CD4-positive, alpha-beta T cell (primary cell): Measurements from ENCODE around the gene DDT. TPM values are rescaled to one million over a fixed set of nuclear protein-coding genes. Genes with fewer than 3 reads are reported as not detected.
A peak's percentile ranks its signal among the peaks of the same experiment; 100 is the strongest.
"Not testable (repeated sequence)": the region's sequence is repeated elsewhere in the genome, so short reads cannot be mapped to it uniquely, and the experiment has no call there.

ENCODE experiments used
- ATAC-seq: fragments of 200-7000 bp; cut with Tn5 transposase; one replicate; pipeline ENCODE4 v1.10.0; 2022; ENCODE audit warnings: mild to moderate bottlenecking; ENCODE audit not compliant: poor library complexity
- CTCF ChIA-PET: fragments of 350-600 bp; sonication (Branson Sonifier 250); formaldehyde crosslinking; loops from one replicate; lab custom pipeline; 2021; ENCODE audit warnings: antibody characterized with exemption, inconsistent platforms; lab: Charles Lee
- POLR2A ChIA-PET: fragments of 350-600 bp; sonication (Branson Sonifier 250); formaldehyde crosslinking; loops from one replicate; lab custom pipeline; 2021; ENCODE audit warnings: antibody characterized with exemption, inconsistent platforms; lab: Charles Lee
- DNase-seq, 14 experiments: peaks; one replicate each; pipeline ENCODE4 v3.0.0-alpha.2; 2013 to 2020; ENCODE audit warnings: mixed read lengths in 2 of 14
- H3K27ac ChIP-seq, 2 donors: one replicate each; pipeline versions ENCODE4 v1.5.1 to v1.7.0; 2013; ENCODE audit warnings: low read length in 2 of 2, low read depth in 1 of 2, mild to moderate bottlenecking in 1 of 2
- H3K27me3 ChIP-seq, 2 experiments: 1 replicate in 1 of 2; 2 replicates in 1 of 2; pipeline versions ENCODE4 v1.6.1 to v1.7.0; 2013; ENCODE audit warnings: low read length in 2 of 2, control low read depth in 1 of 2, mild to moderate bottlenecking in 1 of 2, moderate library complexity in 1 of 2; ENCODE audit not compliant: insufficient read depth in 2 of 2, control insufficient read depth in 1 of 2
- H3K36me3 ChIP-seq: one replicate; pipeline ENCODE4 v1.6.1; 2013; ENCODE audit warnings: low read length, control low read depth; ENCODE audit not compliant: insufficient read depth
- H3K4me1 ChIP-seq: one replicate; pipeline ENCODE4 v1.6.1; 2013; ENCODE audit warnings: low read length, control low read depth; ENCODE audit not compliant: insufficient read depth
- H3K4me3 ChIP-seq: one replicate; pipeline ENCODE4 v1.5.1; 2013; ENCODE audit warnings: mild to moderate bottlenecking, low read length, moderate library complexity
- H3K9me3 ChIP-seq, 2 experiments: 1 replicate in 1 of 2; 2 replicates in 1 of 2; pipeline versions ENCODE4 v1.6.1 to v1.7.0; 2013; ENCODE audit warnings: low read length in 2 of 2, mild to moderate bottlenecking in 2 of 2, control low read depth in 1 of 2, moderate library complexity in 1 of 2; ENCODE audit not compliant: control insufficient read depth in 1 of 2, insufficient read depth in 1 of 2
- H3K27ac Mint-ChIP-seq: one replicate; pipeline ENCODE4 v1.8.0; 2020; ENCODE audit warnings: mixed read lengths
- H3K27me3 Mint-ChIP-seq: one replicate; pipeline ENCODE4 v1.8.0; 2021; ENCODE audit warnings: mixed read lengths
- H3K36me3 Mint-ChIP-seq: one replicate; pipeline ENCODE4 v1.8.0; 2021; ENCODE audit warnings: low read depth, mixed read lengths
- H3K4me1 Mint-ChIP-seq: one replicate; pipeline ENCODE4 v1.8.0; 2021; ENCODE audit warnings: low read depth, mixed read lengths
- H3K4me3 Mint-ChIP-seq: one replicate; pipeline ENCODE4 v1.8.0; 2020; ENCODE audit warnings: mild to moderate bottlenecking, mixed read lengths
- H3K9me3 Mint-ChIP-seq: one replicate; pipeline ENCODE4 v1.8.0; 2020; ENCODE audit warnings: mixed read lengths
- CTCF ChIP-seq: fragments of 200-600 bp; IDR thresholded peaks from one replicate; pipeline ENCODE4 v1.8.0; 2022; ENCODE audit warnings: antibody characterized with exemption, mild to moderate bottlenecking
- intact Hi-C, 2 experiments: fragments of 100-400 bp; cut with DNase I in 1 of 2; cut with micrococcal nuclease in 1 of 2; formaldehyde crosslinking; loops; one replicate each; pipeline versions ENCODE4 v1.15.1 to v1.9.0; 2023 to 2025; cut with DNase I, micrococcal nuclease
- total RNA-seq, 174 experiments: library from RNA in 2 of 174; stranded (reverse) in 2 of 174; gene quantifications; one replicate each; pipeline ENCODE4 v1.2.3 and lab custom pipeline; 2021 to 2026

The DDT gene
- total RNA-seq, 2 experiments from 2014 or later, result 82.3 to 84.3 TPM

GRCh38 chr22:23925020-23925606 lies 49.1 kb downstream of the DDT start:
- Histone ChIP-seq H3K4me3 (no peak overlapping the region), H3K27ac (no peak overlapping the region), H3K36me3 (no peaks in the 10 kb centered on the region), H3K27me3 (no peaks in the 10 kb centered on the region), H3K9me3 (peaks cover 18 to 35% of the 10 kb centered on the region in 2 experiments), H3K4me1 (no peaks in the 10 kb centered on the region)
- peaks cover 2% of the 10 kb centered on the region for H3K9me3 Mint-ChIP-seq
- H3K27me3 Mint-ChIP-seq, result no peaks in the 10 kb centered on the region
- H3K4me3 Mint-ChIP-seq, result no peak overlapping the region
- no peak for TF ChIP-seq CTCF
- peaks cover 61% of the 10 kb centered on the region for H3K36me3 Mint-ChIP-seq
- DNase-seq (peak in 1 of 14 experiments; percentile 0), ATAC-seq (no peak)
- no peaks in the 10 kb centered on the region for H3K4me1 Mint-ChIP-seq
- ChIA-PET POLR2A (no interaction called here), CTCF (no interaction called here)
- intact Hi-C loops, result loop anchor here (5.0 to 10.0 kb wide), 2 partner anchors 47 to 50 kb away; partner anchors contain the start of gene DDT (in 2 of the 2)
- H3K27ac Mint-ChIP-seq, result no peak overlapping the region

- intact Hi-C loops, result loop anchor here in 1 of 2 experiments (10.0 kb wide), 1 partner anchor 52 kb away; the partner anchor contains the start of gene DDT
- H3K27me3 ChIP-seq, result no peaks in the 10 kb centered on the region
- Mint-ChIP-seq H3K27ac (no peak overlapping the region), H3K4me1 (no peaks in the 10 kb centered on the region), H3K9me3 (peaks cover 2% of the 10 kb centered on the region), H3K27me3 (no peaks in the 10 kb centered on the region), H3K36me3 (peaks cover 47% of the 10 kb centered on the region), H3K4me3 (no peak overlapping the region)
- ChIA-PET POLR2A (no interaction called here), CTCF (no interaction called here)
- H3K9me3 ChIP-seq, result peaks cover 18 to 32% of the 10 kb centered on the region in 2 experiments
- no peak for TF ChIP-seq CTCF
- H3K27ac ChIP-seq, result no peak overlapping the region
- ATAC-seq (no peak), DNase-seq (no peak)
- no peaks in the 10 kb centered on the region for H3K4me1 ChIP-seq
- H3K36me3 ChIP-seq, result no peaks in the 10 kb centered on the region
- H3K4me3 ChIP-seq, result no peak overlapping the region
Observed at GRCh38 chr22:23922921-23923320, 51.3 kb downstream of the DDT start.

GRCh38 chr22:23921586-23922201 lies 52.5 kb downstream of the DDT start:
- H3K36me3 ChIP-seq, H3K27ac ChIP-seq, ATAC-seq, H3K4me3 ChIP-seq, CTCF ChIA-PET, POLR2A ChIA-PET, H3K4me1 ChIP-seq, H3K4me1 Mint-ChIP-seq, H3K27ac Mint-ChIP-seq, H3K9me3 Mint-ChIP-seq, H3K4me3 Mint-ChIP-seq, H3K27me3 Mint-ChIP-seq, H3K27me3 ChIP-seq, DNase-seq: not testable (repeated sequence)
- intact Hi-C loops, result loop anchor here in 1 of 2 experiments (10.0 kb wide), 1 partner anchor 53 kb away; the partner anchor contains the start of gene DDT
- H3K9me3 ChIP-seq, result peaks cover 18 to 30% of the 10 kb centered on the region in 2 experiments
- H3K36me3 Mint-ChIP-seq, result peaks cover 35% of the 10 kb centered on the region

Other genes with a start within 250 kb of the DDT start
- gene ZNF70, start 223.3 kb downstream of the DDT start, total RNA-seq, result 1 to 10 TPM; 1.3 to 1.9 TPM
- gene VPREB3, start 220.0 kb downstream of the DDT start, total RNA-seq, result not detected
- gene C22orf15, start 211.5 kb downstream of the DDT start, total RNA-seq, result under 1 TPM; 0.49 to 0.84 TPM
- 10 to 100 TPM; 34.4 to 43.0 TPM for gene CHCHD10, start 206.5 kb downstream of the DDT start, total RNA-seq
- gene MMP11, start 201.6 kb downstream of the DDT start, total RNA-seq, result 1 to 10 TPM; 2.3 to 2.4 TPM
- gene SMARCB1, start 187.5 kb downstream of the DDT start, total RNA-seq, result 10 to 100 TPM; 40.3 to 41.7 TPM
- under 1 TPM; 0.66 to 0.98 TPM for gene DERL3, start 135.4 kb downstream of the DDT start, total RNA-seq
- gene SLC2A11, start 116.6 kb downstream of the DDT start, total RNA-seq, result 10 to 100 TPM in 1 of 2 experiments, 1 to 10 TPM in 1; 9.9 to 11.5 TPM
- 100 to 1,000 TPM; 213 to 226 TPM for gene MIF, start 80.1 kb downstream of the DDT start, total RNA-seq
- not detected for gene GSTT2B, start 13.2 kb downstream of the DDT start, total RNA-seq
- 1 to 10 TPM; 3.5 to 3.8 TPM for gene DDTL, start 7.6 kb downstream of the DDT start, total RNA-seq
- gene GSTT2, start 5.7 kb upstream of the DDT start, total RNA-seq, result not detected
- gene GSTT4, start 31.0 kb upstream of the DDT start, total RNA-seq, result not detected
- gene CABIN1, start 36.9 kb upstream of the DDT start, total RNA-seq, result 100 to 1,000 TPM; 113 TPM
- 1 to 10 TPM in 1 of 2 experiments, under 1 TPM in 1; 0.80 to 1.5 TPM for gene SUSD2, start 207.0 kb upstream of the DDT start, total RNA-seq